Skeletal muscle cell (primary cell): ENCODE measurements around the gene GPR32.
"Not testable (repeated sequence)": the region's sequence is repeated elsewhere in the genome, so short reads cannot be mapped to it uniquely, and the experiment has no call there.

ENCODE experiments used
- DNase-seq: peaks from one replicate; pipeline ENCODE4 v3.0.0-alpha.2; 2010; ENCODE audit warnings: low read depth
- H3K4me3 ChIP-seq: 2 replicates; pipeline ENCODE4 v1.5.1; 2011; ENCODE audit warnings: low read depth, mild to moderate bottlenecking, control low read depth, low read length, moderate library complexity

The GPR32 gene

DNA sequence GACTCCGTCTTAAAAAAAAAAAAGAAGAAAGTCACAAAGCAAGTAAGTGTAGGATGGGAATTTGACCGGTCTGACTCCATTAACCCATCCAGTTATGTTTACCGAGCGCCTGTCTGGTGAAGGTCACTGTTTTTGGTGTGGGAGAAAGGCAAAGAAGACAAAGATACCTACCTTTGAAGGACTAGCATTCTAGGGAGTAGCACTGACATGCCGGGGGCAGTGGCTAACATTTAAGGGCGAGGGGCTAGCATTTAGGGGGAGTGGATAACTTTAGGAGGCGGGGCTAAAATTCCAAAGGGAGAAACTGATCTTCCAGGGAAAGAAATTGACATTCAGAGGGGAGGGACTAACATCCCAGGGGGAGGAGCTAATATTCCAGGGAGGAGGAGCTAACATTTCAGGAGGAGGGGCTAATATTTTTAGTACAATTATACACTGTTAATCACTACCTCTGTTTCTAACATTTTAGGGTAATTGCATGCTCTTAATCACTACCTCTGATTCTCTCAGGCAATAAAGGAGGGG, 8.7 kb downstream of the GPR32 start:
- no peak overlapping the region for H3K4me3 ChIP-seq
- DNase-seq: no peak

DNA sequence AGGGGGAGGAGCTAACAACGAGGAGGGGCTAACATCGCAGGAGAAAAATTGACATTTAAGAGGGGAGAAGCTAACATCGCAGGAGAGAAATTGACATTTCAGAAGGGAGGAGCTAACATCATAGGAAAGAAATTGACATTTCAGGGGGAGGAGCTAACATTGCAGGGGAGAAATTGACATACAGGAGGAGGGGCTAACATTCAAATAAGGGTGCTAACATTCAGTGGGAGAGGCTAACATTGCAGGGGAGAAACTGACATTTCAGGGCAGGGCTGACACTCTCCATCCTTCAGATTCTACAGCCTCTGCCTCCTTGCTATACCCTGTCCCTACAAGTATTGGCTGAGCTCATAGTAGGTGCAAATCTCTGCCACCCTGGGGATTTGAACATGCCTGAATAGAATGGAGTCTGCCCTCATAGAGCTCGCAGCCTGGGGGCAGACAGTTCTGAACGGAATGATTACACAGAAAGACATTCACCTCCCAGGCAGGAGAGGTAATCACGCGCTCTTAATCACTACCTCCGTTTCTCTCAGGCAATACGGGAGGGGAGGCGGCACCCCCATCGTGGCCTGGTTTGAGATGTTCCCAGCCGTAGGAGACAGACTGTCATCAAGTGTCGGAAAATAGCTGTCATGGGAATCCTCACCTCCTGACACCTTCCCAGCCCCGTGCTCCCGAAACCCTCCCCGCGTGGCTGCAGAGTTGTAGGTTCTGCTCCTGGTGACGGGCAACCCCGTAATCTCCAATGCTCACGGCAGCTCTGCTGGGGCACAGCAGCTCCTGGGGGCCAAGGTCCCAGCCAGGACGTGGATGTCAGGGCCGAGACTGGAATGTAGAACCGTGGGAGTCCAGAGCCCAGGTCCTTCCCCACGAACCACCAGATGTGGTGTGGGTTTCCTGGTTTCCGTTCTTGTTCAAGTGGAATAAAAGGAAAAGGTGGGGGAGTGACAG, 9.5 kb downstream of the GPR32 start:
- DNase-seq: no peak
- H3K4me3 ChIP-seq: no peak overlapping the region

DNA sequence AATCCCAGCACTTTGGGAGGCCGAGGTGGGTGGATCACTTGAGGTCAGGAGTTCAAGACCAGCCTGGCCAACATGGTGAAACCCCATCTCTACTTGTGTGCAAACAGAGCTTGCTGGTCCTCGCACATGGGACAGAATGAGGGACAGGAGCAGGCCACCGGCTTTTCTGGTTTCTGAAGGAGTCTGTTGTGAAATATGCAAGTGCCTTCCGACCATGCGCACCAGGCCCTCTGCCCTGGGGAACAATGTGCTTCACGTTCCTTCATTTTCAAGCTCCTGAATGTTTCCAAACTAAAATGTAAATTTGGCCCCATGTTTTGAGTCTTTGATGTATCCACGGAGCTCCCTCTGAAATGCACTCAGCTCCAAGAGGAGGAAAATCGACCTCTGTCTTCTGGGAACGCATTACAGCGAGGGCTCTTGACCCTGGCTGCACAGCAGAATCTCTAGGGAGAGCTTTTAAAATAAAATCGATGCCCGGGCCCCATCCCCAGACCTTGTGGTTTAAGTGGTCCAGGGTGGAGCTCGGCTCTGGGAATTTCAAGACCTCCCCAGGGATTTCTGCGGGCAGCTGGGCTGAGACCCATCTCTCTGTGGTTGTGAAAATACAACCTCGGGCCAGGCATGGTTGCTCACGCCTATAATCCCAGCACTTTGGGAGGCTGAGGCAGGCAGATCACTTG, 10.6 kb downstream of the GPR32 start:
- no peak overlapping the region for H3K4me3 ChIP-seq
- no peak for DNase-seq

DNA sequence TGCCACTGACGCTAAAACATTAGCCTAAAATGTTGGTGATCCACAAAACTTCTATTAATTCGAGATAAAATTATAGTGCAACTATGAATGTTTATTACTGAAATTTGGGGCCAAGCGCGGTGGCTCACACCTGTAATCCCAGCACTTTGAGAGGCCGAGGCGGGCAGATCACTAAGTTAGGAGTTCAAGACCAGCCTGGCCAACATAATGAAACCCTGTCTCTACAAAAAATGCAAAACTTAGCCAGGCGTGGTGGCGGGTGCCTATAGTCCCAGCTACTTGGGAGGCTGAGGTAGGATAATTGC, 13.5 kb downstream of the GPR32 start:
- not testable (repeated sequence) for H3K4me3 ChIP-seq

DNA sequence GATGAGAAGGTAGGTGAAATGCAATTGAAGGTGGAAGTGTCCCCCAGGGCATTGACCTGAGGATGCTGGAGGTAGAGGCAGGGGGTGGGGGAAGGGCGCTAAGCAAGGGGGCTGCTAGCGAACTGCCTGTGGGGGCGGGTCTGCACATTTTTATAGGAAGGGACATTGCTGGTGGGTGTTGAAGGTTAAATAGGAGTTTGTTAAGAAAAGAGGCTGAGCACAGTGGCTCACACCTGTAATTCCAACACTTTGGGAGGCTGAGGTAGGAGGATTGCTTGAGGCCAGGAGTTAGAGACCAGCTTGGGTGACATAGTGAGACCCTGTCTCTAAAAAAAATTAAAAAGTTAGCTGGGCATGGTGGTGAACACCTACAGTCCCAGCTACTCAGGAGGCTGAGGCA, 14.4 kb downstream of the GPR32 start:
- DNase-seq: no peak
- H3K4me3 ChIP-seq: no peak overlapping the region

More for the DNA sequence above, 13.5 kb downstream of the GPR32 start:
- not testable (repeated sequence) for DNase-seq

DNA sequence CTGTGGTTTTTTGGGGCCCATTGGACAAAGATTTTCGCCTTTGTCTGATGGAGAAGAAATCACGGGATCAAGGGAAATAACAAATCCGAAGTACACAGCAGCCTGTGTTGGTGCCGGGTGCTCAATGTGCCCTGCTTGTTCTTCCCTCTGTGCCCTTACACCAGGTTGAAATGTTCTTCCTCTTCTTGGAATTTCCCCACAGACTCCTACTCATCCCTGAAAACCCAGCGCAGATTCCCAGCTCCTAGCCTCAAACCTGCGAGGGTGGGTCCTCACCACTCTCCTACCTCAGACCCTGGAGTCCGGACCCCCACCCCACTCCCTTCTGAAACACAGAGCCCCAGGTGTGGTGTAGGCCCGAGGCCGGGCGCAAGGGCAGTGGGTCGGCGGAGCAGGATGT, 15.1 kb downstream of the GPR32 start:
- H3K4me3 ChIP-seq: no peak overlapping the region
- DNase-seq: no peak

DNA sequence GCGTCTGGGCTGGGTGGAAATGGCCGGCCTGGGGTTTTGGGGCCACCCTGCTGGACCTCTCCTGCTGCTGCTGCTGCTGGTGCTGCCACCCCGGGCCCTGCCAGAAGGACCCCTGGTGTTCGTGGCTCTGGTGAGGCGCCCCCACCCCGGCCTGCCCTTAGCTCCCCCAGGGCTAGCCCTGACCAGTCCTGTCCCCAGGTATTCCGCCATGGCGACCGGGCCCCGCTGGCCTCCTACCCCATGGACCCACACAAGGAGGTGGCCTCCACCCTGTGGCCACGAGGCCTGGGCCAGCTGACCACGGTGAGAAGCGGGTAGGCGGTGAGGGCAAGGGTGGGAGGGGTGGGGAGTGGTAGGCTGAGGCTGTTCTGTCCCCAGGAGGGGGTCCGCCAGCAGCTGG, 20.1 kb downstream of the GPR32 start, which contains the start of gene ACP4:
Gene ACP4, plus strand, starts transcription at position 20 of the 400 bp plus-strand sequence. Its CDS starts 0 bp downstream, at position 20.
- DNase-seq: no peak
- H3K4me3 ChIP-seq: no peak within 1 kb of the TSS

DNA sequence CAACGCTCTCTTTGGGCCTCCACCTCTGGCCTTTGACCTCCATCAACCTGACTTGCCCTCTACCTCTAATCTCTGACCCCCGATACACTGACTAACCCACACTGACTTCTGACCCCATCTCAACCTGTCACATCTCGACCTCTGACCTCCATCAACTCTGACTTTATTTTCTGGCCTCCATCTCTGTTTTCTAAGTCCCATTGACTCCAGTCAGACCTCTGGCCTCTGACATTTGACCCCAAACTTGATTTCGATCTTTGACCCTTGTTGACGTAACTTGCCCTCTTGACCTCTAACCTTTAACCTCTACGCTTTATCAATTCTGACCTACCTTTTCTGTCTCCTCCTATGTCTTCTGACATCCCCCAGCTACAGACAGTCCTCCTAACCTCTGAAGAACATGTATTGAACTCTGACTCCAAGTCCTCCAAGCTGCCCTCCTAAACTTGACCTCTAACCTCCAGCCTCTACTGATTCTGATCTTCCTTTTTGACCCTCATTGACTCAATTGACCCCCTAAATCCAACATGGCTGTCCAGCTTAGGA, 20.7 kb downstream of the GPR32 start:
- no peak overlapping the region for H3K4me3 ChIP-seq
- DNase-seq: no peak

DNA sequence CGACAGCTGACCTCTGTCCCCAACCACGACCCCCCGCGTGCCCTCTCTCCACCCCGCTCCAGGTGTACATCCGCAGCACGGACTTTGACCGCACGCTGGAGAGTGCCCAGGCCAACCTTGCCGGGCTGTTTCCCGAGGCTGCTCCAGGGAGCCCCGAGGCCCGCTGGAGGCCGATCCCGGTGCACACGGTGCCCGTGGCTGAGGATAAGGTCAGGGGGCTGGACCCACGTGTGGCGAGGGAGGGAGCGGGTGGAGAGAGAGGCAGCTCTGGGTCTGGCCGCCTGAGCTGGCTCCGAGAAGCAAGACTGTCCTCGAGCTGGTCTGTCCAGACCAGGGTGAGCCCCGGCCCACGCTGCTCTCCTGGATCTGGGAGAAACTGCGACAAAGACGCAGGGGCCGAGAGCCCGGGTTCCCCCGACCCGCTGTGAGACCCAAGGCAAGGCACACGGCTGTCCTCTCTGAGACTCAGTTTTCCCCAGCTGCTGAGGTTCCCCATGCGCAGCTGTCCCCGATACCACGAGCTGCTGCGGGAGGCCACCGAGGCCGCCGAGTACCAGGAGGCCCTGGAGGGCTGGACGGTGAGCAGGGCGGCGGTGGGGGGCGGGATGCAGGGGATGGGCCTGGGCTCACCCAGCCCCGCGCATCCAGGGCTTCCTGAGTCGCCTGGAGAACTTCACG, 21.5 kb downstream of the GPR32 start:
- H3K4me3 ChIP-seq: no peak overlapping the region
- DNase-seq: no peak

DNA sequence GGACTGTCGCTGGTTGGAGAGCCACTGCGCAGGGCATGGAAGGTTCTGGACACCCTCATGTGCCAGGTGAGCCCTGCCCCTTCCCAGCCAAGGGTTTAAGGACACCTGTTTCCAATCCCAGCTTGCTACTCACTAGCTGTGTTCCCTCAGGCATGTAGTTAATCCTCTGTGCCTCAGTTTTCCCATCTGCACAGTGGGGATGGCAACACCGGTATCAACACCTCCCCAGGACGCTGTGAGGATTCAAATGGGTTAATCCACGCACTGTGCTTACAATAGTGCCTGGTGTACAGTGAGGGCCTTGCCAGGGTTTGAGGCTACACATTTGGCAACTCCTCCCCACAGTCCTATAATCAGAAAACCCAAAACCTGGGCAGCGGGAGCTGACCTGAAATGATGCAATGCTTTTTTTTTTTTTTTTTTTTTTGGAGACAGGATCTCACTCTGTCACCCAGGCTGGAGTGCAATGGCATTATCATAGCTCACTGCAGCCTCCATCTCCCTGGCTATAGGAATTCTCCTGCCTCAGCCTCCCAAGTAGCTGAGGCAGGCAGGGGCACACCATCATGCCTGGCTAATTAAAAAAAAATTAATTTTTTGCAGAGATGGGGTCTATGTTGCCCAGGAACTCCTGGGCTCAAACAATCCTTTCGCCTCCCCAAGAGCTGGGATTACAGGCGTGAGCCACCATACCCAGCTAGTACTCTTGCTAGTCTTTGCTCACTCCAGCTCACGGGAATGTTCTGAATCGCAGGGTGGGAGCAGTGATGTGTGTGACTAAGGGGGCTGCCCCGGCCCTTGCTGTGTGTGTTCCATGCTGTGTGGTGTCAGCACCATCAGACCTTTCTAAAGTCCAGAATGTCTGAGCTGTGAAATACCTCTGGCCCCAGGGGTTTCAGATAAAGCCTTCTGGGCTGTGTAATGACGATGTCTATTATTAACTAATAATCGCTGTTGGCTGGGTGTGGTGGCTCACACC, 22.3 kb downstream of the GPR32 start:
- DNase-seq: no peak
- H3K4me3 ChIP-seq: no peak overlapping the region

DNA sequence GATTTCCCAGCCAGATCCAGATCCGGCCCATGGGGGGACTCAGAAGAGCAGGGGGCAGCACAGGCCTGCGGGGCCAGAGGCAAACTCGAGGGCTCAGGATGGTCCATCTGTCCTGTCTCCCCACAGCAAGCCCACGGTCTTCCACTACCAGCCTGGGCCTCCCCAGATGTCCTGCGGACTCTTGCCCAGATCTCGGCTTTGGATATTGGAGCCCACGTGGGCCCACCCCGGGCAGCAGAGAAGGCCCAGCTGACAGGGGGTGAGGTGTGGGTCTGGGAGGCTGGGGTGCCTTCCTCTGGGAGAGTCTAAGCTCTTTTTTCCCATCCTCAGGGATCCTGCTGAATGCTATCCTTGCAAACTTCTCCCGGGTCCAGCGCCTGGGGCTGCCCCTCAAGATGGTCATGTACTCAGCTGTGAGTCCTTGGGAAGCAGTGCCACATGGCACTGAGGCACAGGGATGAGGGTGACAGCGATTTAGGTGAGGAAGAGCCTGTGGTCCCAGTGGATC, 23.3 kb downstream of the GPR32 start:
- H3K4me3 ChIP-seq: no peak overlapping the region
- DNase-seq: no peak

DNA sequence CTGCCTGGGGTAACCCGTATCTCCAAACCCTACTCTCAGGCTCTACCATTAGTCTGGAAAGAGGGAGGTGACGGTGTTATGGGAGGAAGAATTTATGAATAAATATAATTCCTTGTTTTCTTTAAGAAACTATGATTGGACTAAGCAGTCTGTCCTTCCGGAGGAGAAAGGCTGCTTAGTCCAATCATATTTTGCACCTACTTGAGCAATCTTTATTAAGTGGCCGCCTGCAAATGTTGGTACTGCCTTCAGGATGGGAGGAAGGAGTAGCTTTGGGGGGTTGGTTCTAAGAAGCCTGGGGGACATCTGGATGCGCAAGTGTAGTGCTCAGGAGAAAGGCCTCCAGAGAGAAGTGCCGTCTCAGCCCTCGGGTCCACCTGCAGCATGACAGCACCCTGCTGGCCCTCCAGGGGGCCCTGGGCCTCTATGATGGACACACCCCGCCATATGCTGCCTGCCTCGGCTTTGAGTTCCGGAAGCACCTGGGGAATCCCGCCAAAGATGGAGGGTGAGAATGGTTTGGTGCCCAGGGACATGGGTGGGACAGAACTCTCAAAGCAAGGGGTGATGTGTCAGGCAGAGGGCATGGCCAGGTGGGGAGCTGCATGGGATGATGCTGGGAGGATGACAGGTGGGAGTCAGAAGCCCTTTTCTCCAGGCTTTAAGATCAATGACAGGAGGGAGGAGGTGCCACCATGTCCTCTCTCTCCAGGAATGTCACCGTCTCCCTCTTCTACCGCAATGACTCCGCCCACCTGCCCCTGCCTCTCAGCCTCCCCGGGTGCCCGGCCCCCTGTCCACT, 24.0 kb downstream of the GPR32 start:
- no peak overlapping the region for H3K4me3 ChIP-seq
- DNase-seq: no peak

DNA sequence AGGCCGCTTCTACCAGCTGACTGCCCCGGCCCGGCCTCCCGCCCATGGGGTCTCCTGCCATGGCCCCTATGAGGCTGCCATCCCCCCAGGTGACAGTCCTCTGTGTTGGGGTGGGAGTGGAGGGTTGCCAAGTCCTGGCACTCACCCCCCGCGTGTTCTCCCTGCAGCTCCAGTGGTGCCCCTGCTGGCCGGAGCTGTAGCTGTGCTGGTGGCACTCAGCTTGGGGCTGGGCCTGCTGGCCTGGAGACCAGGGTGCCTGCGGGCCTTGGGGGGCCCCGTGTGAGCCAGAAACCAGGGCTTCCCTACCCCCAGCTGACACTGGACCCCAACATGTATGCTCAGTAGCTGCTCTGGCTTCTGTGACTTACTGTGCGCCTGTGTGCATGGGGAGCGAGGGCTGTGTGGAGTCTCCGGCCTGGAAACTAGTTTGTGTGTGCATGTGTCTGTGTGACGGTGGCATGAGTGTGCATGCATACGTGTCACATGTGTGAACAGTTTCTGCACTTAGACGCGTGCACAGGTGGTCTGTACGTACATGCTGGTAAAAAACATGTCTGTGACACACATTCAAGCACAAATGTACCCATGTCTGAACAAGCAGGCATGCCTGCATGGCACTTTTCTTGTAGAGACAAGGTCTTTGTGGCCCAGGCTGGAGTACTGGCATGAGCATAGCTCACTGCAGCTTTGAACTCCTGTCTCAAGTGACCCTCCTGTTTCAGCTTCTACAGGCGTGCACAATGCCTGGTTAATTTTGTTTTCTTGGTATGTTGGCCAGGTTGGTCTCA, 24.8 kb downstream of the GPR32 start:
- DNase-seq: no peak
- H3K4me3 ChIP-seq: no peak overlapping the region

DNA sequence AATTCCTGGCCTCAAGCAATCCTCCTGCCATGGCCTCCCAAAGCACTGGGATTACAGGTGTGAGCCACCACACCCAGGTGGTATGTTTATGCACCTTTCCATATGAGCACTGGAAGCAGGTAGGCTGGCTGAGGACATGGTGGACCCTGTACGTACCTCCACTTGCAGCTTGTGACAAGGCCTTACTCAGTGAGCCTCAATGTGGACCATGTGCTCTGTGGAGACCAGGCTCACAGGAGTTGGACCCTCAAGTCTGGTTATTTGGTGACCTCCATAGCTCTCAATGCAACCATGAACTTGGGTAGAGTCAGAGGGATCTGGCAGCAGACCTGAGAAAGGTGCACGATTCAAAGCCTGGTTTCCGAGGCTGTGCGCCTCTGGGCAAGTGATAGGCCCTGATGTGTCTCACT, 25.4 kb downstream of the GPR32 start:
- DNase-seq: no peak

DNA sequence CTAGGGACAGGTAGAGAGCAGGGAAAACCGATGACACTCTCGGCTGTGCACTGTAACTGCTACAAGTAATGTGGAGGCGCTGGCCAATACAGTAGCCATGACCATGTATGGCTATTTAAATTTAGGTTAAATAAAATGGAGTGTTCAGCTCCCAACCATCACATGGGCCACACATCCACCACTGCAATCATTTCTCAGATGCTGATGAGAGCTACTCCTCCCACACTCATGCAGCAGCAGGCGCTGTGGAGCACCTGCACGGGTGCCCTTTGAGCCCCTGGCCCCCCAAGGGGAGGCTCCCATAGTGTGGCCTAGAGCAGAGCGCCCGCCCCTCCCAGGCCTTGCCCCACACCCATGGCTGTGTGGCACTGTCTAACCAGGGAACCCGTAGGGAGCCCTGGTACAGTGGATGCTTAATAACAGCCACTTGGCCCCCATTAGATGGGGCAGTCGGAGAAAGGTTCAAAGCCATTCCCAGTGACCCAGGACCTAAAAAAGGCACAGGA, 25.9 kb downstream of the GPR32 start:
- DNase-seq: no peak
- no peak overlapping the region for H3K4me3 ChIP-seq

More for the DNA sequence above, 25.4 kb downstream of the GPR32 start:
- no peak overlapping the region for H3K4me3 ChIP-seq

DNA sequence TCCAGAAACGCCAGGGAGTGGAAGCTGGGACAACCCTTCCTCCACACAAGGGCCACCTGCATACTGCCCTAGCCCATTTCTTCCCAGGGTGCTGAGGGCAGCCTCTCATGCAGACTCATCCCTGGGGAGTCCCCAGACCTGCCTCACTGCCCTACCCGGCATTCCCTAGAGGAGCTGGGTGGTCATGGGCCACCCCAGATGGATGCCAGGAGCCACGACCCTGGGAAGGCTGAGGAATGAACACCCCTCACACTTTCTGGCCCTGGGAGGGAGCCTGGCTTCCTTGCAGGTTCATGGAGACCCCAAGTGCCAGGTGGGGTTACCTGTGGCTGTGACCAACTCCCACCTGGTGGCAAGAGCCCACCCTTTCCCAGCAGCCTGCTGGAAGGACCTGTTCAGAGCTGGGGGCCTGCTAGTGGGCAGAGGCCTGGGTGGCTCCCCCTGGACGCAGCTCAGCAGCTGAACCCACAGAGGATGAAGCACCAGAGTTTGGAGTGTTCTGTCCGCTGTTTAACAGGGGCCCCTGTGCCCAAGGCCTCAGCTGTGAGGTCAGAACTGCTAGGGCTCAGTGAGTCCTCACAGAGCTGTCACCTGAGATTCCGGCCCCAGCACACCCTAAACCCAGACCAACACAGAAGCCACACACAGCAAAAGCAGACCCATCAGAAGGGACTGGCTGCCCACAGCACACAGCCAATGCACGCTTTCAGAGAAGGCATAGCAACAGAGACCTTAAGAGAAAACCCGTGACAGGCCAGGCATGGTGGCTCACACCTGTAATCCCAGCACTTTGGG, 26.6 kb downstream of the GPR32 start:
- H3K4me3 ChIP-seq: no peak overlapping the region
- DNase-seq: no peak
